Stimulated activated CD4-positive, alpha-beta T cell treated with anti-CD3 and anti-CD28 coated beads, Interleukin-12 subunit alpha, Interleukin-12 subunit beta, amount 100 ng/mL, for 24 hours (primary cell): Measurements from ENCODE around the gene PRIMA1.

ENCODE experiments used
- DNase-seq, 2 experiments: peaks; one replicate each; pipeline ENCODE4 v3.0.0-alpha.2; 2020; ENCODE audit warnings: low read depth in 2 of 2

The PRIMA1 gene

DNA sequence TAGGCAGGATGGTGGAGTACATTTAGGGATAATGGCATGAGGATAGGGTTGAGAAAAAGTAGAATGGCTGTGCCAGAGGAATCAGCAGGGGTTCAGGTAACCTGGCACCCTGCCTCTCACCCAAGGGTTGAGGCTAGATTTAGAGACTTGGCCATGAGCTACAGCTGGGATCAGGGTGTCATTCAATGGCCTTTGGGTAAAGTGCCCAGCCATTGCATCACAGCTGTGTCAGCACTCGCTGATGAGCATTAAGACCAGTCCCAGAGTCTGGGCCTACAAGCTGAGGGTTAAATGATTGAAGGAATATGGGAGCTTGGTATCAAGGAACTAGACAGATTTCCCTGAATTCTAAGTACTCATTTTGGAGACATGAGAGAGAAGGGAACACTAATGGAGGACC, 113.9 kb downstream of the PRIMA1 start:
- DNase-seq = no peak

DNA sequence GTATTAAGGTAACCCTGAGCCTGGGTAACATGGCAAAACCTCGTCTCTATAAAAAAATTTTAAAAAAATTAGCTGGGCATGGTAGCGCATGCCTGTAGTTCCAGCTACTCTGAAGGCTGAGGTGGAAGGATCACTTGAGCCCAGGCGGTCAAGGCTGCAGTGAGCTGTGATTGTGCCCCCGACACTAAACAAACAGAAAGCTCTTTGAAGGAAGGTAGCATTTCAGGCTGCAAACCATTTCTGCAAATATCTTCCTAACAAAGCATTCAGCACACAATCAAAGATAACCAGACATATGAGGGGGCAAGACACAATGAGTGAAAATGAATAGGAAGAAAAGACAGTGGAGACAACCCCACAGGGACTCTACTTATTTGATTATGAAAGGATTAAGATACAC, 118.7 kb downstream of the PRIMA1 start:
- no peak for DNase-seq
